ENCODE data around the gene COL5A1.

COL5A1 gene

GRCh38 chr9:134802216-134802795 is 160.7 kb downstream of the COL5A1 start:
- DNase-seq: no peak

GRCh38 chr9:134804871-134805270 is 163.3 kb downstream of the COL5A1 start:
- no peak for DNase-seq

- no peak for DNase-seq
Observed at GRCh38 chr9:134807716-134808446, 166.3 kb downstream of the COL5A1 start.

DNA sequence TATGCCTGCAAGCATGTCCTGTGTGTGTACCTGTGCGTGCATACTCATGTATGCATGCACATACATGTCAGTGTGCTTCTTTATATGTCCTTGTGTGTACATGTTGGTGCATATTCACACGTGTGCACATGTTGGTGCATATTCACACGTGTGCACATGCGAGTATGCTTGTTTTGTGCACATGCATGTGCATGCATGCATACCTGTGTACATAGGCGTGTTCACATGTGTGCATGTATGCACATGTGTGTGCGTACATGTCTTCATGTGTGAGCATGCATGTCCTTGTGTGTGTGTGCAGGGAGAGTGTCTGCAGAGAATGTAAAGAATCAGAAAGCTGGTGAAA is 166.8 kb downstream of the COL5A1 start:
- DNase-seq: no peak

GRCh38 chr9:134809292-134809691 is 167.7 kb downstream of the COL5A1 start:
- no peak for DNase-seq

GRCh38 chr9:134809826-134810225 is 168.2 kb downstream of the COL5A1 start:
- no peak for DNase-seq

DNA sequence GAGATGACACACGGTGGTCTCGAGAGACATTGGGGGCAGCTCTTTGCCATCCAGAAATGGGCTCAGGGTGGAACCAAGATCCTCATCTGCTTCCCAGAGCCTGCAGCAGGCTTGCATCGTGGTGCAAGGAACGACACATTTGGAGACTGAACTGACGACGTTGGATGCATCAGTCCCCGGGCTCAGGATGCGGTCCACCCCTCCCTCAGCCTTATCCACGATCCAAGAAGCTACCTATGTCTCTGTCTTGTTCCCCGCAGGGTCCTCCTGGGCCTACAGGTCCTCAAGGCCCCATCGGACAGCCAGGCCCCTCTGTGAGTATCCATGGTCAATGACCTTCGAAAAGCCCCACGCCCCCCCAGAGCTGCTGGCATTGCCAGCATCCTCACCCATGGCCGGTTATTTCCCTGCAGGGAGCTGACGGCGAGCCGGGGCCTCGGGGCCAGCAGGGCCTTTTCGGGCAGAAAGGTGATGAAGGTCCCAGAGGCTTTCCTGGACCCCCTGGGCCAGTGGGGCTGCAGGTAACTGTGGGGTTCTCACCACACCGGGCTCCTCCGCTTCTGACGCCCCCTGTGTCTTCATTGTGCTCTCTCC is 169.6 kb downstream of the COL5A1 start:
- DNase-seq: no peak

GRCh38 chr9:134811673-134812342 is 170.2 kb downstream of the COL5A1 start:
- no peak for DNase-seq

- no peak for DNase-seq
Observed at GRCh38 chr9:134812343-134812673, 170.7 kb downstream of the COL5A1 start.

- DNase-seq: no peak
Observed at GRCh38 chr9:134813841-134814240, 172.2 kb downstream of the COL5A1 start.

DNA sequence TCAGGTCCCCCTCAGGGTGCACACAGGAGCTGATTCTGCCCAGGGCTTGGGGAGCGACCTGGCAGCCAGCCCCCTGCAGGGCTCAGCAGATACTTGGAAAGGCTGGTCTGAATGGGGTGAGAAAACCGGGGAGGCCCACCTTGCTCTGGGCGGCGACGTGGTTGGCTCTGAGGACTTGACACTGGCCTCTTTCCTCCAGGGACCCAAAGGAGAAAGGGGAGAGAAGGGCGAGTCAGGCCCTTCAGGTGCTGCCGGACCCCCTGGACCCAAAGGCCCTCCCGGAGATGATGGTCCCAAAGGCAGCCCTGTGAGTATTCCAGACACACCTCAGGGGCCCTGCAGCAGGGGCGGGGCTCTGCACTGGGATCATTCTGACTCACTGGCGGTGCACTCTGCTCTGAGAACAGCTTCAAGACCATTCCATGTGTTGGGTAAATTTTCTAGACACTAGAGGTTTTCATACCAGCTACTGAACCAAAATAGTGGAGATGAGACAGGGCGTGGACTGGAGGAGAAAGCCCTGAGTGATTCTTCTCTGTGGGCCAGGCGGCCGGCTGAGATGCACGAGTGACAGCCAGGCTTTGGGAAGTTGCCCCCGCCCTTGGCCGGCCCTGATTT is 173.1 kb downstream of the COL5A1 start:
- DNase-seq: no peak

DNA sequence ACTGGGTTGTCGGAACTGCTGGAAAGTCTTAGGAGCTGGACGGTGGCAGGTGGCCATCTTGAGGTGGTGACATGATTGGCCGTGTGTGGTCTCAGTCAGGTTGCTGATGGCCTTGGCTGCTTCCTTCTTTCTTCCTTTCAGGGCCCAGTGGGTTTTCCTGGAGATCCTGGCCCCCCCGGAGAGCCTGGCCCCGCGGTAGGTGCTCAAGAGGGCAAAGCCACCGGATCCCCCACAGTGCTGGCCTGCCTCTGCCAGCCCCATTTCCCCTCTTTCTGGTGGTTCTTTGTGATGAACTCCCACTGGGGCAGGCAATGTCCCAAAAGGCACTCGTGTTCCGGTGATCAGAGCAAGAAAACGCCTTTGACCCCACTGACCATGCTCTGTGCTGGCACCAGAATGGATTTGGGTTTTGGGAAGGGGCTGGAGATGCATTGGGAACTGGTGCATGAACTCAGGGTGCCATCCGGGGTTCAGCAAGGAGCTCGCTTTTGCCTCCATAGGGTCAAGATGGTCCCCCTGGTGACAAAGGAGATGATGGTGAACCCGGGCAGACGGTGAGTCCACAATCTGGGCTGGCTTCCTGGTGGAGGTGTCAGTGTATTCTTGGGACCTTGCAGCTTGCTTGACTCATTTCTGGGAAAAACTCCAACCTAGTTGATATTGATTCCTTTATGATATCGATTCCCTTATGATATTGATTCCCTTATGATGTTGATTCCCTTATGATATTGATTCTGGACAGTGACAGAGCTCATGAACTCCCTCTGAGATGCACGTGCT is 174.0 kb downstream of the COL5A1 start:
- DNase-seq: no peak

DNA sequence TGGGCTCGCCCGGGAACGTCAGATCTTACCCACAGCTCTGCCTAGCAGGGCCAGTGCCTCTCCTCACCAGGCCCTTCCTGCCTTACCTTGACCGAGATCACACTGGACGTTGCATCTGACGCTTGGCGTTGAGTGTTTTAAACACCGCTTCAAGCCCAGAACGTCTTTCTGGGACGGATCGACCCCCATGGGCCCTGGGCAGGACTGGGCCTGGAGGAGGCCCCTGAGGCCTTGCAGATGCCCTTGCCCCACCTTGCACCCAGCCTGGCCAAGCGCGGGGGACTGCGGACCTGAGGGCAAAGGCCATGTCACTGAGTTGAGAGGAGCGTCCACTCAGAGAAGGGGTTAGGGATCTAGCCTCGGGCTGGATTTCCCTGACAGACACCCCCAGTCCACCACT is 174.7 kb downstream of the COL5A1 start:
- DNase-seq: no peak

DNA sequence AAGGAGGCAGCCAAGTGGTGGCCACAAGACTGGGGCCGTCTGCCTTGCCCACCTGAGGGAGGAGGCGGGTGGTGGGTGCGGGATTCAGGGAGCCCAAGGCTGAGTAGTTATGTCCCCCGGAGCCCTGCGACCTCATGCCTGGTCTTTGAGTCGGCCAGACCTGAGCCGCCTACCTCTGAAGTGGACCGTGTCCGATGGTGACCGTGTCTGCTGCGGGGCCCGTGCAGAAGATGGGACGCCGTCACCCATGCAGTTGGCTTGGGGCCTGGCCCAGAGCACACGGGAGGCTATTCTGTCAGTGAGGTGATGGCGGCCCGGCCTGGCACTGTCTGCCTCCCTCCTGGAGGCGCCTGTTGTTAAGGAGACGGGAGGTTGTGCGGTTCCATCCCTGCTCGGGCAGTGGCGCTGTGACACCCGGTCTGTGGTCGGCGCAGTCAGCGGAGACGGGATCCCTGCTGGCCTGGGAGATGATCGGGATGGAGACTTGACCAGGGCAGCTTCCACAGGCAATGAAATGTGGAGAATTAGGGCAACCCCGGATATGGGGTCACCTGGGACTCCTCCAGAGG is 176.5 kb downstream of the COL5A1 start:
- DNase-seq: no peak

GRCh38 chr9:134818591-134818990 is 177.0 kb downstream of the COL5A1 start:
- DNase-seq: no peak

GRCh38 chr9:134820901-134821300 is 179.3 kb downstream of the COL5A1 start:
- no peak for DNase-seq

DNA sequence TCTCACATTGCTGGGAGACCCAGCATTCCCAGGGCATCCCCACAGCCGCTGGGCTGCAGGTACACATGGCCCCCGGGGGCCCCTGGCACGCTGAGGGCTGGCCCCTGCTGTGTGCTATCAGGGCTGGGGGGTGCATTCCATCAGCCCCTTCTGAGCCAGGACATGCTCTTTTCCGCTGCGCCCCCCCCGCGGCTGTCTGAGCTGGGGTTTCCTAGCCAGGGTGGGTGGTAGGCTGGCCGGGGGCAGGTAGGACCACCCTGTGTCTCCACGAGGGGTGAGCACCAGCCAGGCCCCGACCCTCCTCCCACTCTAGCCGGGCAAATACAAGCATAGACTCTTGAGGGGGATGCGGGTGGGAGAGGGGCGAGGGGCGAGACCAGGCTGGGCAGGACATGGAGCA is 180.9 kb downstream of the COL5A1 start:
- no peak for DNase-seq

DNA sequence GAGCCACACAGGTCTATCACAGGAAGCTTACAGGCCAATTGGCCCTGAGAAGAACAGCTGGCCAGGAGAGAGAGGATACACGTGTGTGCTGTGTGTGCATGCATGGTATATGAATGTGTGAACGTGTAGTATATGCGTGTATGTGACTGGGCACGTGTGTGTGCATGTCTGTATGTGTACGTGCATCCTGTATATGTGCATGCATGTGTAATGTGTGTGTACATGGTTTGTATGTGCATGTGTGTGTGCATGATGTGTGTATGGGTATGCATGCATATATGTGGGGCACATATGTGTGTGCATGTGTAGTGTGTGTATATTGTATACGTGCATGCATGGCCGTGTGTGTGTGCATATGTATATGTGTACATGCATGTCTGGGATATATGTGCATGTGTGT is 182.0 kb downstream of the COL5A1 start:
- no peak for DNase-seq

- no peak for DNase-seq
Observed at GRCh38 chr9:134824583-134824982, 183.0 kb downstream of the COL5A1 start.

DNA sequence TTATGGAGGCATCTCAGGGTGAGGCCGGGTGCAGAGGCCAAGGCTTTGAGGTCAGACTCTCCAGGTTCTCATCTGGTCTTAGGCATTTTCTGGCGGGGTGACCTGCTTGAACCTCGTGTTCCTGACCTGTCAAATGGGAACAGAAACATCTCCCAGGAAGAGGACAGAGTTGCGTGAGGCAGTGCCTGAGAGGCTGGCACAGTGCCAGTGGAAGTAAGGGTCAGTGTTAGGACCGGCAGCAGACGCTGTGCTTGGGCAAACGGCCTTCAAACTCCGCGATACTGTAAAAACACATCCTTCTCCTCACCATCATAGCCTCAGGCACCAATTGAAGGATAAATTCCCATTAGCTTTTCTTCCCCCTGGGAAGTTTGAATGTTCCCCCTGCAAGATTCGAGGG is 183.4 kb downstream of the COL5A1 start:
- DNase-seq: no peak

- DNase-seq: no peak
Observed at GRCh38 chr9:134826336-134827285, 185.0 kb downstream of the COL5A1 start.

All from CD4-positive, alpha-beta T cell treated with Interleukin-4 for 4 hours (primary cell).